SU-DHL-6 (cell line): ENCODE results near the gene SPEN.

Experiments
- H2AFZ ChIP-seq: fragments of 200-600 bp; sonication (generic); 2 replicates; pipeline ENCODE4 v1.6.1; 2014; ENCODE audit warnings: low read depth, mild to moderate bottlenecking, moderate library complexity, mixed read lengths, antibody characterized with exemption, low read length; ENCODE audit not compliant: severe bottlenecking
- H3F3A ChIP-seq: fragments of 200-600 bp; shearing (Covaris generic); 2 replicates; pipeline ENCODE4 v1.6.0; 2016; ENCODE audit warnings: antibody characterized with exemption, mild to moderate bottlenecking; ENCODE audit not compliant: insufficient read depth
- H3K27ac ChIP-seq: fragments of 200-600 bp; sonication (generic); 2 replicates; pipeline ENCODE4 v1.5.1; 2016; ENCODE audit warnings: low read depth, mild to moderate bottlenecking, low read length, moderate library complexity, mixed read lengths
- H3K27me3 ChIP-seq: fragments of 200-600 bp; sonication (generic), shearing (Covaris generic); 2 replicates; pipeline ENCODE4 v1.6.0; 2014; ENCODE audit warnings: mild to moderate bottlenecking, low read length
- H3K36me3 ChIP-seq: fragments of 200-600 bp; sonication (generic); 2 replicates; pipeline ENCODE4 v1.6.1; 2014; ENCODE audit warnings: mild to moderate bottlenecking, low read length, mixed read lengths
- H3K4me2 ChIP-seq: fragments of 300-600, 200-600 bp; shearing (Covaris generic), sonication (generic); 2 replicates; pipeline ENCODE4 v1.6.0; 2014; ENCODE audit warnings: low read length, low read depth, mild to moderate bottlenecking; ENCODE audit not compliant: poor library complexity, severe bottlenecking
- H3K4me3 ChIP-seq: fragments of 200-600 bp; sonication (generic); 2 replicates; pipeline ENCODE4 v1.5.1; 2014; ENCODE audit warnings: antibody characterized with exemption, low read length, mild to moderate bottlenecking, mixed read lengths; ENCODE audit not compliant: insufficient read depth, poor library complexity, severe bottlenecking
- H3K79me2 ChIP-seq: fragments of 200-600 bp; sonication (generic); 2 replicates; pipeline ENCODE4 v1.6.1; 2014; ENCODE audit warnings: mild to moderate bottlenecking, low read length, moderate library complexity; ENCODE audit not compliant: insufficient read depth
- H3K9ac ChIP-seq: fragments of 200-600 bp; sonication (generic); 2 replicates; pipeline ENCODE4 v1.7.0; 2014; ENCODE audit warnings: mild to moderate bottlenecking, low read length
- H3K9me2 ChIP-seq: fragments of 200-600 bp; sonication (generic); replicated peaks from 2 replicates; pipeline ENCODE4 v1.6.1; 2014; ENCODE audit warnings: low read length; ENCODE audit not compliant: insufficient read depth
- H3K9me3 ChIP-seq: fragments of 200-600 bp; sonication (generic); 2 replicates; pipeline ENCODE4 v1.6.1; 2014; ENCODE audit warnings: low read length, mixed read lengths; ENCODE audit not compliant: insufficient read depth
- H4K20me1 ChIP-seq: fragments of 200-600 bp; sonication (generic); 2 replicates; pipeline ENCODE4 v1.6.1; 2014; ENCODE audit warnings: low read depth, mild to moderate bottlenecking, antibody characterized with exemption, low read length, moderate library complexity, mixed read lengths
- EZH2phosphoT487 ChIP-seq: fragments of 200-600 bp; sonication (generic), shearing (Covaris generic); conservative IDR thresholded peaks from 2 replicates; pipeline ENCODE4 v1.6.1; 2018; ENCODE audit warnings: mild to moderate bottlenecking, antibody characterized with exemption, low read length, moderate library complexity, mixed read lengths
- TF ChIP-seq, protein P1 (sequence below): fragments of 200-600 bp; sonication (generic); IDR thresholded peaks from one replicate; pipeline ENCODE4 v1.5.1; 2017; ENCODE audit warnings: antibody characterized with exemption, mild to moderate bottlenecking, low read length, moderate library complexity; ENCODE audit not compliant: insufficient read depth, poor library complexity, severe bottlenecking

Gene SPEN

DNA sequence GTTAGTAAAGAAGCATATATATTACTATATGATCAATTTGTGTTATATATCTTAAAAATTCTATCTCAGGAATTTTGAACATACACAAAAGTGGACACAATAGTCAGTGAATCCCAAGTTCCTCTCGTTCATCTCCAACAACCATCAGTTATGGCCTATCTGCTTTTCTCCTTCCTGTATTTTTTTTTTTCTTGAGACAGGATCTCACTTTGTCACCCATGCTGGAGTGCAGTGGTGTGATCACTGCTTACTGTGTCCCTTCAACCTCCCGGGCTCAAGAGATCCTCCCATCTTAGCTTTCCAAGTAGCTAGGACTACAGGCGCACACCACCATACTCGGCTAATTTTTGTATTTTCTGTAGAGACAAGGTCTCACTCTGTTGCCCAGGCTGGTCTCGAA, 9.4 kb downstream of the SPEN start:
- H3K9me2 ChIP-seq: no peaks in the 10 kb centered on the region
- H3K9me3 ChIP-seq: no peaks in the 10 kb centered on the region
- H3F3A ChIP-seq: peaks cover 4% of the 10 kb centered on the region; the same call in 1 of the 2 replicates
- H3K9ac ChIP-seq: no peak overlapping the region
- H3K27ac ChIP-seq: no peak overlapping the region
- no peak for TF ChIP-seq EZH2phosphoT487
- TF ChIP-seq, protein P1, sequence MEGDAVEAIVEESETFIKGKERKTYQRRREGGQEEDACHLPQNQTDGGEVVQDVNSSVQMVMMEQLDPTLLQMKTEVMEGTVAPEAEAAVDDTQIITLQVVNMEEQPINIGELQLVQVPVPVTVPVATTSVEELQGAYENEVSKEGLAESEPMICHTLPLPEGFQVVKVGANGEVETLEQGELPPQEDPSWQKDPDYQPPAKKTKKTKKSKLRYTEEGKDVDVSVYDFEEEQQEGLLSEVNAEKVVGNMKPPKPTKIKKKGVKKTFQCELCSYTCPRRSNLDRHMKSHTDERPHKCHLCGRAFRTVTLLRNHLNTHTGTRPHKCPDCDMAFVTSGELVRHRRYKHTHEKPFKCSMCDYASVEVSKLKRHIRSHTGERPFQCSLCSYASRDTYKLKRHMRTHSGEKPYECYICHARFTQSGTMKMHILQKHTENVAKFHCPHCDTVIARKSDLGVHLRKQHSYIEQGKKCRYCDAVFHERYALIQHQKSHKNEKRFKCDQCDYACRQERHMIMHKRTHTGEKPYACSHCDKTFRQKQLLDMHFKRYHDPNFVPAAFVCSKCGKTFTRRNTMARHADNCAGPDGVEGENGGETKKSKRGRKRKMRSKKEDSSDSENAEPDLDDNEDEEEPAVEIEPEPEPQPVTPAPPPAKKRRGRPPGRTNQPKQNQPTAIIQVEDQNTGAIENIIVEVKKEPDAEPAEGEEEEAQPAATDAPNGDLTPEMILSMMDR: no peak
- no peak overlapping the region for H3K4me3 ChIP-seq
- H2AFZ ChIP-seq: no peak overlapping the region
- no peaks in the 10 kb centered on the region for H3K36me3 ChIP-seq
- H3K79me2 ChIP-seq: peaks cover 100% of the 10 kb centered on the region
- H3K27me3 ChIP-seq: no peaks in the 10 kb centered on the region
- peaks cover 19% of the 10 kb centered on the region for H4K20me1 ChIP-seq
- no peak overlapping the region for H3K4me2 ChIP-seq

DNA sequence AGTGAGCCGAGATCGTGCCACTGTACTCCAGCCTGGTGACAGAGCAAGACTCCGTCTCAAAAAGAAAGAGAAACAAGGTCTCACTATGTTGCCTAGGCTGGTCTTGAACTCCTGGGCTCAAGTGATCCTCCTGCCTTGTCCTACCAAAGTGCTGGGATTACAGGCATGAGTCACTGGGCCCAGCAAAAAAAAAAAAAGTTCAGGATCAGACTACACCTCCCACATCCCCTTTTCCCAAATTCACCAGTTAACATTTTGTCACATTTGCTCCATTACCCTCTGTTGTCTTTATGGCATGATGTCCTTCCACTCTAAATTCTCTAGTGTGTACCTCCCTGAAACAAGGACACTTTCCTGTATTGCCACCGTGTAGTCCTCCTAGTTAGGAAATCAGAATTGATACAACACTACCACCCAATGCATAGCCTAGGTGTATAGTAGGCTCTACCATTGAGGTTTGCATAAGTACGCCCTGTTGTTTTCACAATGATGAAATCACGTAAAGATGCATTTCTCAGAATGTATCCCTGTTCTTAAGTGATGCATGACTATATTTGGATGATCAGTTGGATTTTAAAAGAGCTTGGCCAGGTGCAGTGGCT, 10.7 kb downstream of the SPEN start:
- Histone ChIP-seq H3K27me3 (no peaks in the 10 kb centered on the region), H4K20me1 (peaks cover 22% of the 10 kb centered on the region)
- TF ChIP-seq, protein P1: no peak
- TF ChIP-seq EZH2phosphoT487: no peak

DNA sequence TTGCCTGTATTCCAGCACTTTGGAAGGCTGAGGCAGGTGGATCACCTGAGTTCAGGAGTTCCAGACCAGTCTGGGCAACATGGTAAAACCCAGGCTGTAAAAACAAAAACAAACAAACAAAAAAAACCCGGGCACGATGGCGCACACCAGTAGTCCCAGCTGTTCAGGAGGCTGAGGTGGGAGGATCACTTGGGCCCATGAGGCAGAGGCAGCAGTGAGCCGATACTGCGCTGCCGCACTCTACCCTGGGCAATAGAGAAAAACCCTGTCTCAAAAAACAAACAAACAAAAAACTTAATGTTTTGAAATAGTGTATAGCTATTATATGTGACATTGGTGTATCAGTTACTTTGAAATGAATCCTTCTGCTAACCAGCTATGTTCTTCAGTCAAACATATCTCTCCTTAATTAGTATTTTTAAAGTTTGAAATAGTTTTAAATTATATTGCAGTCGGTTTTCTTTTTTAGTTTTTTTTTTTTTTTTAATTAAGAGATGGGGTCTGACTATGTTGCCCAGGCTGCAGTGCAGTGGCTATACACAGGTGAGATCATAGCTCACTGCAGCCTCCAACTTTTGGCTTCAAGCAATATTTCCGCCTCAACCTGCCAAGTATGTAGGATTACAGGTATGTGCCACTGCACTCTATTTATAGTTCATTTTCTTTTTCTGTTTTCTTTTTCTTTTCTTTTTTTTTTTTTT, 11.3 kb downstream of the SPEN start:
- H2AFZ ChIP-seq: no peak overlapping the region
- no peaks in the 10 kb centered on the region for H3K9me2 ChIP-seq
- H4K20me1 ChIP-seq: peaks cover 22% of the 10 kb centered on the region
- H3K36me3 ChIP-seq: no peaks in the 10 kb centered on the region
- no peak overlapping the region for H3K4me2 ChIP-seq
- H3K27ac ChIP-seq: no peak overlapping the region
- H3K79me2 ChIP-seq: peaks cover 100% of the 10 kb centered on the region
- no peak overlapping the region for H3K9ac ChIP-seq
- H3K4me3 ChIP-seq: no peak overlapping the region
- no peaks in the 10 kb centered on the region for H3K27me3 ChIP-seq
- TF ChIP-seq EZH2phosphoT487: no peak
- TF ChIP-seq, protein P1: no peak
- no peaks in the 10 kb centered on the region for H3K9me3 ChIP-seq
- peaks cover 5% of the 10 kb centered on the region; the same call in 1 of the 2 replicates for H3F3A ChIP-seq

More for the DNA sequence above, 10.7 kb downstream of the SPEN start:
- H2AFZ ChIP-seq: no peak overlapping the region
- no peak overlapping the region for H3K4me3 ChIP-seq
- no peaks in the 10 kb centered on the region for H3K9me3 ChIP-seq
- H3K79me2 ChIP-seq: peaks cover 100% of the 10 kb centered on the region
- H3K4me2 ChIP-seq: no peak overlapping the region
- peaks cover 5% of the 10 kb centered on the region; the same call in 1 of the 2 replicates for H3F3A ChIP-seq
- H3K27ac ChIP-seq: no peak overlapping the region
- no peaks in the 10 kb centered on the region for H3K36me3 ChIP-seq
- H3K9ac ChIP-seq: no peak overlapping the region
- no peaks in the 10 kb centered on the region for H3K9me2 ChIP-seq
